NCI-H1694 treated with DMSO at 0.1 percent for 48 hours (cell line): Measurements from ENCODE around the gene UGT2B17.
"Not testable (repeated sequence)": the region's sequence is repeated elsewhere in the genome, so short reads cannot be mapped to it uniquely, and the experiment has no call there.

ENCODE experiments used
- DNase-seq: peaks from one replicate; lab custom pipeline; 2025; lab: John Stamatoyannopoulos, UW

UGT2B17 gene

DNA sequence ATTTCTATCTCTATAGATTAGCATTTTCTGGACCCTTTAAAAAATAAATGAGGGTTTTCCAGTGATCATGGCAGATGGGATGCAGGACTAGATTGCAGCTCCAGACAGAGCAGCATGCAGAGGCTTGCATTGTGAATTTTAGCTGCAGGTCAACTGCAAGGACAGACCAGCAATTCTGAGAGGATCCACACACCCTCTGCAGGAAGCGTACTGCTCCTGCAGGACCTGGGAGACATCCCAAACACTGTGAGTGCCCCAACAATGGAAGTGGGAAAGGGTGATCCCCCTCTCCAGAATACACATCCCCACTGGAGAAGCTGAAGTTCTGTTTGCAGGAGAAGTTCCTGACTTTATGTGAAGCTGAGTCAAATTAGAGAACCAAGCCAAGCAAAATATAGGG, 7.1 kb downstream of the UGT2B17 start:
- DNase-seq: not testable (repeated sequence)

DNA sequence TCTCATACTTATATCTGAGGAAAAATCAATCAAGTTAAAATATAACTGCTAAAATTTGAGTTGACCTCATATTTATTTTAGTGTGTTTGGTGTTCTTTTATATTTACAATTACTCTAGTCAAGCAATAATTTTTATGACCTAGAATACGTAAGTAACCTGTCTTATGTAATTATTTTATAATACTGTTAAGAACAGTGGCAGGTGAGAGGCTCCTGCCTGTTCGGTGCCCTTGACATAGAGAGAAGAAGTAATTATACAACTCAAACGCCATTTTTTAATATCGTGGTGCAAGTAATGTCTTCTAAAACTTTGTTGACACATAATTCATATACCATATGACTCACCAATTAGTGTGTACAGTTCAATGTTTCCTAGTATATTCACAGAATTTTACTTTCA, 7.6 kb downstream of the UGT2B17 start:
- DNase-seq: not testable (repeated sequence)

DNA sequence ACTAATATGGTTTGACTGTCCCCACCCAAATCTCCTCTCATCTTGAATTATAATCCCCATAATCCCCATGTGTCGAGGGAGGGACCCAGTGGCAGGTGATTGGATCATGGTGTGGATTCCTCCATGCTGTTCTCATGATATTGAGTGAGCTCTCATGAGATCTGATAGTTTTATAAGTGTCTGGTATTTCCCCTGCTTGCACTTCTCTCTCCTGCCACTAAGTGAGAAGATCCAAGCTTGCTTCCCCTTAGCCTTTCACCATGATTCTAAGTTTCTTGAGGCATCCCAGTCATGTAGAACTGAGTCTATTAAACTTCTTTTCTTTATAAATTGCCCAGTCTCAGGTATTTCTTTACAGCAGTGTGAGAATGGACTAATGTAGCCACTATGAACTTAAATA, 9.8 kb downstream of the UGT2B17 start:
- DNase-seq: not testable (repeated sequence)

DNA sequence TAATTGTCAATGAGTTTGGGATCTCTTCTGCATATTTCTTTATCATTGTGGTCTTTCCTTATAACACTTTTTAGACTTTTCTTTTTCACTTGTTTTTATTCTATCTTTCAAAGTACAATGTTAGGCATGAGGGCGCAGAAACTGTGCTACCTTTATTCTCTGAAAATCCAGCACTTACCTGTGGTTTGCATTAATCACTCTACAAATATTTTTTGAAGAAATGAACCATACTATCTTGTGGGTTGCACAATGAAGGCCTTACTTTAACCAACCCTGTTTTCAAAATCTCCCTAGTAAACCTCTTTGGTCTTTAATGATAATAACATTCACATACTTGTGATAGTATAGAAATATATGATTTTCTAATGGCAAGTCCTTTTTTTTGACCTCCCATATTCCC, 11.0 kb downstream of the UGT2B17 start:
- not testable (repeated sequence) for DNase-seq

DNA sequence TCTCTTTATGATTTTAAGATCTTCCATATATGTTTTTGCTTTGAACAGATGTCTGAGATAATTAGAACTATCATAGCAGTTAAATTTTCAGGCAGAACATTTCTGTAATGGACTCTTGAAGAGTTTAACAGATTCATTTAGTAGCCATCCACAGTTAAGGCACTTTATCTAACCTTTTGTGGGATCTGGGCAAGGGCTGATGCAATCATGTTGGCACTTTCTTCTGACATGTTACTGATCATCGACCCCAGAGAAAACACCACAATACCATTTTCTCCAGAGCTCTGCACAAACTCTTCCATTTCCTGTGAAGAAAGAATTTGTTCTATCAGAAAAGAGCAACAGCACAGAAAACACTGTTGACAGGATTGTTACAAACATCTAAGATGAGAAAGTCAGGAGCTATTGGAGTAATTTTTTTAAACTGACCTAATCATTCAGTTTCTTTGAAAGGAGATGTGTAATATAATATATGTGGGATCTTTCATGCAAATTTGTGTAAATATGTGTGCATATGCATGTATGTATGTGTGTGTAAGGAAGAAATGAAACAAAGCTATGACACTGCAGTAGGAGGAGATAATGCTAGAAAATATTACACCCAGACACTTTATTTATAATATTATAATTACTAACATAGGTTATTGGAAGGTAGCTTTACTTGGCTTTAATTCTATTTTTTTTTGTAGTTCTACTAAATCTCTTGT, 15.6 kb downstream of the UGT2B17 start:
- DNase-seq: not testable (repeated sequence)

DNA sequence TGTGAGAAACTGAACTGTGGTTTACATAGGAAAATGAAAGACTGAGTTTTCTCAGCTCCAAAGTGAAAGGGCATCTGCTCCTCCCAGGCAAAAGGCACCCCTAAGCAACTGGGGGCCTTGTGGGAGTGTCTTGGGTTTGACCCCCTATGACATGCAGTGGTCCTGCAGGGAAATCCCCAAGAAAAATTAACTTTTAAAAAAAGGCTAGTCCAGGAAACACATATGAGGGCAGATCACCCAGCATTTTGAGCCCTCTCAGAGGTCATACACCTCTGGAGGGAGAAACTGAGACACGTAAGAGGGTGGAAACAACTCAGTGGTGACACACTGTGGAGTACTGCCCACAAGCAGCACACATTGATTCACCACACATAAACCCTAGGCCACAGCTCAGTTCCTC, 22.3 kb downstream of the UGT2B17 start:
- DNase-seq: not testable (repeated sequence)

DNA sequence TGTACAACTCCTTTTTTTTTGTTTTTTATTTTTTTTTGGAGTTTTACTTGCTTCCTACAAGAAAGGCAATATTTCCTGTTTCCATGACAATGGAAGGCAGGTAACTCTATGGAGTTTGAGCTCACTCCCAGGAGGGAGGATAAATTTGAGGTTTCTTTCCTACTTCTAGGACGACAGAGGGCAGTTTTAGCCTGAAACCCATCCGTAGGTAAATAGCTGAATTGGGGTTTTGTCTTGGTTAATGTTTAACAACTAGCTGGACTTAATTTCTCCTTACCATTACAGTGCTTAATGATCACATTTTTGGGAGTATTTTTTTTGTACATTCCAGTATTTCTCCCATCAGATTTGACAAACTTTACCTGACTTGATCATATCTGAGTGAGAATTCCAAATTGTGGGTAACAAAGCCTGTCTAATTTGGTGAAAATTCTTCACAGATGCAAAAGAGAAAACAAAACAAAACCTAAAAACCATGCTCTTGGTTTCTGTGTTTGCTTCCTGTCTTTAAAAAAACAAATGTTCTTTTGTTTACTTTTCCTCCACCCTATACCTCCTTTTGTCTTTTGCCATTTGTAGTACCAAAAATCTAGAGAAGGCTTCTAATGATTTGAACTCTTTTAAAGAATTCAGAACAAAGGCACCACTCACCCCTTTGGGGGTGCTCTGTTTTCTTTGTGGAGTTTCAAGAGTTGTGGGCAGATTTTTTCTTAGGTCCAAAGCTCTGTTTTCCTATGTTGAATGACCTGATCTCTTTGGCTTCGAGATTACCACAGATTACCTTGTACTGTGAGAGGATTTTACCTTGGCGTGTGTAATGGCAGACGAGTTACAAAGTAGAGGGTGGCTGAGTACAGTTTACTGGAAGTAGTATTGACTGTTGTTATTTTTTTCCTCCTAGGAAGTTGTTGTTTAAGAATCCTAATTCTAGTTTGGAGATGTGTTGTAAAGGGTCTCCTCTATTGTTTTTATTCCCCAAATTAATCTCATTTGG, 23.0 kb downstream of the UGT2B17 start:
- not testable (repeated sequence) for DNase-seq

DNA sequence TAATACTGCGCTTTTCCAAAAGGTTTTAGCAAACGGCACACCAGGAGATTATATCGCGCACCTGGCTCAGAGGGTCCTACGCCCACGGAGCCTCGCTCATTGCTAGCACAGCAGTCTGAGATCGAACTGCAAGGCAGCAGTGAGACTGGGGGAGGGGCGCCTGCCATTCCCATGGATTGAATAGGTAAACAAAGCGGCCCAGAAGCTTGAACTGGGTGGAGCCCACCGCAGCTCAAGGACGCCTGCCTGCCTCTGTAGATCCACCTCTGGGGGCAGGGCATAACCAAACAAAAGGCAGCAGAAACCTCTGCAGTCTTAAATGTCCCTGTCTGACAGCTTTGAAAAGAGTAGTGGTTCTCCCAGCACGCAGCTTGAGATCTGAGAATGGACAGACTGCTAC, 33.4 kb downstream of the UGT2B17 start:
- not testable (repeated sequence) for DNase-seq

DNA sequence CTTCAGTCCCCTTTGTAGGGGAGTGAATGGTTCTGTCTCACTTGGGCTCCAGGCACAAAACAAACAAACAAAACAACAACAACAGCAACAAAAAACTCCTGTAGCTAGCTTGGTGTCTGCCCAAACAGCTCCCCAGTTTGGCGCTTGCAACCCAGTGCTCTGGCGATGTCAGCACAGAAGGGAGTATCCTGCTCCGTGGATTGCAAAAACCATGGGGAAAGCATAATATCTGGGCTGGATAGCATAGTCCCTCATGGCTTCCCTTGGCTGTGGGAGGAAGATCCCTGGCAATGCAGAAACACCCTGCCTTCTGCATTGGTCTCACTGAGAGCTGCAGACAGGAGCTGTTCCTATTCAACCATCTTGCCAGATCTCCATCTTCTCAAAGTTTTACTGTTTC, 39.7 kb downstream of the UGT2B17 start:
- DNase-seq: no peak

DNA sequence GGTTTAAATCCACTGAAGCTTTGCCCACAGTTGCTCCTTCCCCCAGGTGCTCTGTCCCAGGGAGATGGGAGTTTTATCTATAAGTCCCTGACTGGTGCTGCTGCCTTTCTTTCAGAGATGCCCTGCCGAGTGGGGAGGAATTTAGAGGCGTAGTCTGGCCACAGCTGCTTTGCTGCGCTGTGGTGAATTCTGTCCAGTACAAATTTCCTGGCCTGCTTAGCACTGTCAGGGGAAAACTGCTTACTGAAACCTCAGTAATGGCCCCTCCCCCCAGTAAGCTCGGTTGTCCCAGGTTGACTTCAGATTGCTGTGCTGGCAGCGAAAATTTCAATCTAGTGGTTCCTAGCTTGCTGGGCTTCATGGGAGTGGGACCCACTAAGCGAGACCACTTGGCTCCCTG, 40.1 kb downstream of the UGT2B17 start:
- no peak for DNase-seq

DNA sequence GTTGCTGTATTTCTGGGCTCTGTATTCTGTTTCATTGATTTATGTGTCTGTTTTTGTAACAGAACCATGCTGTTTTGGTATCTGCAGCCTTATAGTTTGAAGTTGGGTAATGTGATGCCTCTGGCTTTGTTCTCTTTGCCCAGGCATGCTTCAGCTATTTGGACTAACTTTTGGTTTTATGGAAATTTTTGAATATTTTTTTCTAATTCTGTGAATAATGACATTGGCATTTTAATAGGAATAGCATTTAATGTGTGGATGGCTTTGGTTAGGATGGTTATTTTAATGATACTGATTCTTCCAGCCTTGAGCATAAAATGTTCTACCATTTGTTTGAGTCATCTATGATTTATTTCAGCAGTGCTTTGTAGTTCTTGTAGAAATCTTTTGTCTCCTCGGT, 53.9 kb downstream of the UGT2B17 start:
- not testable (repeated sequence) for DNase-seq

DNA sequence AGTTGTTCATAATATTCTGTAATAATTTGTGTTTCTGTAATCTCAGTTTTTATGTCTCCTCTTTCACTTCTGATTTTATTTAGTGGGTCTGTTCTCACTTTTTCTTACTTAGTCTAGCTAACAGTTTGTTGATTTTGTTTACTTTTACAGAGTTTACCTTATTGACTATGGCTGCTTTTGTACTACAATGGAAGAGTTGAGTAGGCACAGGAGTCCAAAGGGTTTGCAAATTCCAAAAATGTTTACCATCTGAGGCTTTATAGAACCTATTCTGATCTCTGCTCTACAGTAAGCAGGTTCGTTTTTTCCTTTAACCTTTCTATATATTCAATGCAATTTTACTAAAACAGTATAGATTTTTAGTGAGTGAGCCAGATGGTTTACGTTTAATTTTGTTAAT, 55.1 kb downstream of the UGT2B17 start:
- DNase-seq: no peak

DNA sequence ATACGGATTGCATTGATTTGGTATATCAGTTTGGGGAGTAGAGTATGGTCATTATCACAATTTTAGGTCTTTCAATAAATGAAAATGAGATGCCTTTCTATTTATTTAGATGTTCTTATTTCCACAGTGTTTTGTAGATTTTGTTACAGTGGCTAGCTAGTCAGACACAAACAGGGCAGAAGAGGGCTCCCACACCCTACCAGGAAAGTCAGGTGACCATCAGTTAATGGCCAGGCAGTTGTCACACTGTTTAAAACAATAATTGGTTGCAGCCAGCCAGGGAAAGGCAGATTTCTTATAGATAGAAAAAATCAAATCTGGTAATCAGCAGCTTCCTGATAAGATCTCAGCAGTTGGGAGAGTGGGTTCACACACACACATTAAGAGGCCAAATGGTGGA, 57.2 kb downstream of the UGT2B17 start:
- no peak for DNase-seq

DNA sequence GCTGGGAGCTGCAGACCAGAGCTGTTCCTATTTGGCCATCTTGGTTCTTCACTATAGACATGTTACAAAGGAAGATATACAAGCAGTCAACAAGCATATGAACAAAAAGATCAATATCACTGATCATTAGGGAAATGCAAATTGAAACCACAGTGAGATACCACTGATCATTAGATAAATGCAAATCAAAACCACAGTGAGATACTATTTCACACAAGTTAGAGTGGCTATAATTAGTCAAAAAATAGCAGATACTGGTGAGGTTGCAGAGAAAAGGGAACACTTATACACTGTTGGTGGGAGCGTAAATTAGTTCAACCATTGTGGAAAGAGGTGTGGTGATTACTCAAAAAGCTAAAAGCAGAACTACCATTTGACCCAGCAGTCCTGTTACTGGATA, 70.7 kb downstream of the UGT2B17 start:
- not testable (repeated sequence) for DNase-seq

DNA sequence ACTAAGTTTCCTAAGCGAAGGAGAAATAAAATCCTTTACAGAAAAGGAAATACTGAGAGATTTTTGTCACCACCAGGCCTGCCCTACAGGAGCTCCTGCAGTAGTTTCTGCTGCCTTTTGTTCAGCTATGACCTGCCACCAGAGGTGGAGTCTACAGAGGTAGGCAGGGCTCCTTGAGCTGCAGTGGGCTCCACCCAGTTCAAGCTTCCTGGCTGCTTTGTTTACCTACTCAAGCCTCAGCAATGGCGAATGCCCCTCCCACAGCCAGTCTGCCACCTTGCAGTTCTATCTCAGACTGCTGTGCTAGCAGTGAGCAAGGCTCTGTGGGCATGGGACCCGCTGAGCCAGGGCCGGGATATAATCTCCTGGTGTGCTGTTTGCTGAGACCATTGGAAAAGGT, 71.3 kb downstream of the UGT2B17 start:
- DNase-seq: not testable (repeated sequence)

DNA sequence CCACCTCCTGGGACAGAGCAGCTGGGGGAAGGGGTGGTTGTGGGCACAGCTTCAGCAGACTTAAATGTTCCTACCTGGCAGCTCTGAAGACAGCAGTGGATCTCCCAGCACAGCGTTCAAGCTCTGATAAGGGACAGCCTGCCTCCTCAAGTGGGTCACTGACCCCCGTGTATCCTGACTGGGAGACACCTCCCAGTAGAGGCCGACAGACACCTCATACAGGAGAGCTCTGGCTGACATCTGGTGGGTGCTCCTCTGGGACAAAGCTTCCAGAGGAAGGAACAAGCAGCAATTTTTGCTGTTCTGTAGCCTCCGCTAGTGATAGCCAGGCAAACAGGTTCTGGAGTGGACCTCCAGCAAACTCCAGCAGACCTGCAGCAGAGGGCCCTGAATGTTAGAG, 72.7 kb downstream of the UGT2B17 start:
- DNase-seq: not testable (repeated sequence)

DNA sequence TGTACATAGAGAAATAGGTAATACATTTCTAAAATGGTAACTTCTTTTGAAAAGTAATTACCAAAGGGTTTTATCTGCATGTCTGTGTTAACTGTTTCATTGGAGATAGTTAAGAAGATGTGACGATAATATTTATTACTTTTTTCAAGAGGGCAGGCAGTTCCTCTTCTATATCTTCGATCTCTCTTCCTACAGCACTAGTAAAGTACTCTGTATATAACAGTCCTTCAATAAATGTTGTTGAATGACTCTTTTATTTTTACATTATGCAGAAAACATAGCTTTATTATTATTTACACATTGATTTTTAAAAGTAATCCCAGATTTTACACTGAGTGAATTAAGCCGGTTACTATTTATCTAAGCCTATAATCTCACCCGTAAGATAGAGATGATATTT, 77.1 kb downstream of the UGT2B17 start:
- DNase-seq: no peak

DNA sequence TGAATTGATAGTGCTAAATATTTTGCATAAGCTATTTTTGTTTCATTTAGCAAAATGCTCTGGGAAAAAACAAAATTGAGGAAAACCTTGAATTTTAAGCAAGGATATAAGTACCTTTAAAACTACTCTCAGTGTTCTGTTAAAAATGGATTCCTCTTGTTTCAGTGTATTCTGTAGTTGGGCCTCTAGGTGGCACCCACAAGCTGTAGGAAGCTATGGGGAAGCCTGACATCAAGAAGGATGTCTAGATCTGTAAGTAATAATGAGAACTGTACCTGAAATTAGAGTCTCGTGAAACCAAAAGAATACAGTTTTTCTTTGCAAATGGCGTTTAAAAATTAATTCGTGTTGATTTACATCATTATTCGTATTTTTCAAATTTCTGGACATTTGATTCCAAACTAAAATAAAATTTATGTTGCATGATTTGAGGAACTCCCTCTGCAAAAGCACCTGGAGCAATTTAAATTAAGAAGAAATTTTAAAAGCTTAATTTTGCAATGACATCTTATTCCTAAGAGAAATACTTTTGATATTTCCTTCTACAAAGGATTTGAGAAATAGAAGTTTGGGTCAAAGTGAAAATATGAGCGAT, 77.6 kb downstream of the UGT2B17 start:
- DNase-seq: peak; percentile 28

DNA sequence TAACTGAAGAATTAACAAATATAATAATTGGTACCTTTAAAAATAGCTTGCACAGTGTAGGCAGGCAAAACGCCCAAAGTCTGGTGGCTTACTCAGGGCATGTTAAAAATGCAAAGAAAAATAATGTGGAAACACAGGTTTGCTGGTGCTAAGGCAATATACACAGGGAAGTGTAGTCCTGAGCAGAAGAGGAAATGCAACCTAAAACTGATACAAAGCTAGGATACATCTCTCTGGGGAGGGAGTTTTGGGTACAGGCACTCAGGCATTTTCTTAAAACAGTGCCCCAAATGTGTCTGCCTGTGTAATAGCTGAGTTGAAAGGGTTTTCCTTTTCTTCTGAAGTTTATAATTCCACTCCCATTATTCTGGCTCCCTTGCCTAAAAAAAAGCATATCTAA, 81.4 kb downstream of the UGT2B17 start:
- no peak for DNase-seq

DNA sequence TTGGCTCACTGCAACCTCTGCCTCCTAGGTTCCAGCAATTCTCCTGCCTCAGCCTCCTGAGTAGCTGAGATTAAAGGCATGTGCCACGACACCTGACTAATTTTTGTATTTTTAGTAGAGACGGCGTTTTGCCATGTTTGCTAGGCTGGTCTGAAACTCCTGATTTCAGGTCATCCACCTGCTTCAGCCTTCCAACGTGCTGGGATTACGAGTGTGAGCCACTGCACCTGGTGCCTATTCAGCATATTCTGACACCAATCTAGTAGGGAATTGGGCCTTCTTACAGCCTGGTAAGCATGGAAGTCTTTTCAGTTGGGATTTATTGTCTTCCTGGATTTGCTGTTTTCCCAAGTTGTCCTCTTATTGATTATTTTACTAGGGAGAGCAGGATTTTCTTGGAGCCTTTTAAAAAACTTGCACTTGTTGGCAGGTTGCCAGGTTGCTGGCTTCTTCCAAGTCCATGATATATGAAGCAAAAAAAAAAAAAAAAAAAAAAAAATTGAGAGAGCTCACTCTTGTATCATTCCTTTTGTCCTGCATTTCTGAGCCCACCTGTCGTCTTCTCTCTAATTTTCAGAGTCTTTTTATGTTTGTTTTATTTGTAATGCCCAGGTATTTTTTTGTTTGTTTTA, 85.2 kb downstream of the UGT2B17 start:
- no peak for DNase-seq

DNA sequence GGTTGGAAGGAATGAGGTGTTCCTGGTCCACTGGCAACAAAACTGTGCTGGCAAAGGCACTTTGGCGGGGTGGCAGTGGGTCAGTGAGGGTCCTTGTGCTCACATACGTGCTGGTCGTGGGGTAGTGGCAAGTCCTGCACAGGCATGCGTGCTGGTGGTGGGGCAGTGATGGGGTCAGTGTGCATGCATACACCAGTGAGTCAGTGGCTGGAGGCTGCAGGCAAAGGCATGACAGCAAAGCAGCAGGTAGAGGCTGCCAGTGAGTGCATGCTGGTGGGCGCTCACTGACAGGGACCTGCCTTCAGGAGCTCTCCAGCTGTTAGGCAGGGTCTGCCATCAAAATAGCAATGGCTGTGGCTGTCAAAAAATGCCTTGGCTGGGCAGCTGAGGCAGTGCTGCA, 86.8 kb downstream of the UGT2B17 start:
- DNase-seq: no peak
